Astrocyte (in vitro differentiated cells and primary cell): ENCODE measurements around the gene SCAMP3. TPM values are rescaled to one million over a fixed set of nuclear protein-coding genes. Genes with fewer than 3 reads are reported as not detected.

ENCODE experiments used
- DNase-seq: peaks from one replicate; pipeline ENCODE4 v3.0.0-alpha.2; 2010; ENCODE audit warnings: low read depth
- FAIRE-seq: peaks from 2 replicates; lab custom pipeline; 2011; peaks lifted over from hg19 to GRCh38; lab: Jason Lieb, UNC
- H2AFZ ChIP-seq: 2 replicates; pipeline ENCODE4 v1.6.0; 2012; ENCODE audit warnings: low read depth, low read length, inconsistent platforms
- H3K27ac ChIP-seq: 2 replicates; pipeline ENCODE4 v1.5.1; 2011; ENCODE audit warnings: low read depth, low read length, inconsistent platforms
- H3K27me3 ChIP-seq: 2 replicates; pipeline ENCODE4 v1.6.0; 2011; ENCODE audit warnings: low read length, inconsistent platforms; ENCODE audit not compliant: insufficient read depth
- H3K36me3 ChIP-seq: 2 replicates; pipeline ENCODE4 v1.5.1; 2011; ENCODE audit warnings: low read length, inconsistent platforms; ENCODE audit not compliant: insufficient read depth
- H3K4me1 ChIP-seq: 2 replicates; pipeline ENCODE4 v1.5.1; 2011; ENCODE audit warnings: low read length, inconsistent platforms; ENCODE audit not compliant: insufficient read depth
- H3K4me2 ChIP-seq: 2 replicates; pipeline ENCODE4 v1.6.0; 2012; ENCODE audit warnings: low read length, inconsistent platforms
- H3K4me3 ChIP-seq: 2 replicates; pipeline ENCODE4 v1.5.1; 2011; ENCODE audit warnings: low read depth, mild to moderate bottlenecking, low read length, inconsistent platforms; ENCODE audit not compliant: insufficient read depth
- H3K79me2 ChIP-seq: 2 replicates; pipeline ENCODE4 v1.6.0; 2012; ENCODE audit warnings: mild to moderate bottlenecking, low read length, inconsistent platforms; ENCODE audit not compliant: insufficient read depth
- H3K9ac ChIP-seq: 2 replicates; pipeline ENCODE4 v1.6.0; 2012; ENCODE audit warnings: mild to moderate bottlenecking, low read length, inconsistent platforms
- H3K9me3 ChIP-seq: 2 replicates; pipeline ENCODE4 v1.5.1; 2012; ENCODE audit warnings: low read depth, mild to moderate bottlenecking, low read length, inconsistent platforms; ENCODE audit not compliant: insufficient read depth
- H4K20me1 ChIP-seq: 2 replicates; pipeline ENCODE4 v1.6.0; 2012; ENCODE audit warnings: low read length, inconsistent platforms; ENCODE audit not compliant: insufficient read depth
- H3K27ac Mint-ChIP-seq: one replicate; pipeline ENCODE4 v1.8.0; 2021; ENCODE audit warnings: mild to moderate bottlenecking, mixed read lengths; ENCODE audit not compliant: unreplicated experiment
- H3K27me3 Mint-ChIP-seq: one replicate; pipeline ENCODE4 v1.8.0; 2021; ENCODE audit warnings: low read depth, mixed read lengths; ENCODE audit not compliant: unreplicated experiment
- H3K36me3 Mint-ChIP-seq: one replicate; pipeline ENCODE4 v1.8.0; 2021; ENCODE audit warnings: low read depth, mixed read lengths; ENCODE audit not compliant: unreplicated experiment
- H3K4me1 Mint-ChIP-seq: one replicate; pipeline ENCODE4 v1.8.0; 2021; ENCODE audit warnings: low read depth, mixed read lengths; ENCODE audit not compliant: unreplicated experiment
- H3K4me3 Mint-ChIP-seq: one replicate; pipeline ENCODE4 v1.8.0; 2021; ENCODE audit warnings: mild to moderate bottlenecking, moderate library complexity, mixed read lengths; ENCODE audit not compliant: unreplicated experiment
- H3K9me3 Mint-ChIP-seq: one replicate; pipeline ENCODE4 v1.8.0; 2021; ENCODE audit warnings: mild to moderate bottlenecking, mixed read lengths; ENCODE audit not compliant: unreplicated experiment
- EZH2 ChIP-seq: IDR thresholded peaks from 2 replicates; pipeline ENCODE4 v1.6.1; 2012; ENCODE audit warnings: mild to moderate bottlenecking, low read length, inconsistent platforms; ENCODE audit not compliant: insufficient read depth
- total RNA-seq: library from RNA; stranded (reverse); gene quantifications from 2 replicates; pipeline ENCODE4 v1.2.1, GENCODE V29; 2021
- TF ChIP-seq, protein P1 (sequence below): IDR thresholded peaks from 2 replicates; pipeline ENCODE4 v1.5.1; 2011; ENCODE audit warnings: low read depth, mild to moderate bottlenecking, inconsistent platforms, low read length, moderate library complexity; ENCODE audit not compliant: insufficient read depth

The SCAMP3 gene
- total RNA-seq, 1 donor from 2014 or later: 68.9 TPM

DNA sequence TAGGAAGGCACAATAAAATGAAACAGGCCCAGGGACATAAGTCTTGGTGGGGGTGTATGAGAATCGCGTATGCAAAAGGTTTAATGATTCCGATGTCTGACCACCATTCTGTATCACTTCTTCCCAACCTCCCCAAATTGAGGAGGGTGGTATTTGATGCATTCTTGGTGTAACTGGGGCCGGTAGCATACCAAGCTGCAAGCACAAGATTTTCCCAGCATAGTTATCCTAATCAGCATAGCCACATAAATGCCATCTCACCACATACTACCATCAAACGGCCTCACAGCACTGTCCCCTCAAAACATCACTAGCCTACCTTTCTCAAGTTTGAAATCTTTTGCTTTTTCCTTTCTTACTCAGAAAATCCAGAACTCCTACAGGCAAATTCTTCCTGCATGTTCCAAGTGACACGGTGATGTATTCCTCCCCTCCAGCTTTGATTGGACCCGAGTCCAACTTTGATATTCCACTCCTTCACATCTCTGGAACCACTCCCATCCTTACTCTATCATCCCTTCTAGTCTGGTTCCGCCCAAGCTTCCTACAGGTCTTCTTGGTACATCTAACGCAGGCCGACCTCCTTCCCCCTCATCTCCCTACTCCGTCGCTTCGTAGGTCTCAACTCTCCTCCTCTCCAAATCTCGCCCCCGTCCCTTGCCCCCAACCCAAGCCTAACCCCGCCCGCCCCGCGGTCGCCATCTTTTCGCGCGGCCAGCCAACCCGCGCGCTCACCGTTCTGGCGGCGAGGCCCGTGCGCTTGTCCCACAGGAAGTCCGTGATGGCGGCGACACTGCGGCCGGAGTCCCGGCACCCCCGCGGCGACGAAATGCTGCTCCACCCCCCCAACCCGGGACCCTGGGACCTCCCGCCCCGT lies 10.5 kb upstream of the SCAMP3 start:
- Histone ChIP-seq H3K36me3 (peaks cover 32% of the 10 kb centered on the region), H3K27me3 (no peaks in the 10 kb centered on the region), H3K4me3 (peak overlapping the region; percentile 81), H3K27ac (peak overlapping the region; percentile 82), H3K9ac (peak overlapping the region; percentile 83), H3K79me2 (peaks cover 47% of the 10 kb centered on the region), H3K4me1 (peaks cover 20% of the 10 kb centered on the region), H4K20me1 (peaks cover 41% of the 10 kb centered on the region), H3K9me3 (no peaks in the 10 kb centered on the region), H3K4me2 (peak overlapping the region; percentile 92), H2AFZ (peak overlapping the region; percentile 44)
- Mint-ChIP-seq H3K4me1 (peaks cover 13% of the 10 kb centered on the region), H3K27ac (peak overlapping the region; percentile 93), H3K9me3 (no peaks in the 10 kb centered on the region), H3K36me3 (peaks cover 13% of the 10 kb centered on the region), H3K27me3 (no peaks in the 10 kb centered on the region), H3K4me3 (peak overlapping the region; percentile 90)
- DNase-seq (peak; percentile 63), FAIRE-seq (no peak)
- no peak for TF ChIP-seq EZH2
- TF ChIP-seq, protein P1, sequence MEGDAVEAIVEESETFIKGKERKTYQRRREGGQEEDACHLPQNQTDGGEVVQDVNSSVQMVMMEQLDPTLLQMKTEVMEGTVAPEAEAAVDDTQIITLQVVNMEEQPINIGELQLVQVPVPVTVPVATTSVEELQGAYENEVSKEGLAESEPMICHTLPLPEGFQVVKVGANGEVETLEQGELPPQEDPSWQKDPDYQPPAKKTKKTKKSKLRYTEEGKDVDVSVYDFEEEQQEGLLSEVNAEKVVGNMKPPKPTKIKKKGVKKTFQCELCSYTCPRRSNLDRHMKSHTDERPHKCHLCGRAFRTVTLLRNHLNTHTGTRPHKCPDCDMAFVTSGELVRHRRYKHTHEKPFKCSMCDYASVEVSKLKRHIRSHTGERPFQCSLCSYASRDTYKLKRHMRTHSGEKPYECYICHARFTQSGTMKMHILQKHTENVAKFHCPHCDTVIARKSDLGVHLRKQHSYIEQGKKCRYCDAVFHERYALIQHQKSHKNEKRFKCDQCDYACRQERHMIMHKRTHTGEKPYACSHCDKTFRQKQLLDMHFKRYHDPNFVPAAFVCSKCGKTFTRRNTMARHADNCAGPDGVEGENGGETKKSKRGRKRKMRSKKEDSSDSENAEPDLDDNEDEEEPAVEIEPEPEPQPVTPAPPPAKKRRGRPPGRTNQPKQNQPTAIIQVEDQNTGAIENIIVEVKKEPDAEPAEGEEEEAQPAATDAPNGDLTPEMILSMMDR: no peak

DNA sequence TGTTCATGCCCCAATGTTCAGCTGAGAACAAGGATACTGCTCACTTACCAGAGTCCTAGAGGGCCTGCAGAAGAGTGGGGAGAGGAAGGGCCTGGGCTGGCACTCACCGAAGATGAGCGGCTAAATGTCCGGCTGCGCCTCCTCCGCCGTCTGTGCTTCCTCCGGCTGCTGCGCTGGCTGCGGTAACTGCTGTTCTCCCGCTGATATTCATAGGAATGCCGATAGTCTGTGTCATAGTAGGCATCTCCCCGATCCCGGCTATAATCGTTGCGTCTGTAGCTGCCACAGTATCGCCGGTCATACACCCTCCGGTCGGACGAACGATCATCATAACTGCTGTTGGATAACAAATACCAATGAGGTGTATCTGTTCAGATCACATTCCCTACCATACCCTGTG lies 7.2 kb upstream of the SCAMP3 start:
- Histone ChIP-seq H3K9me3 (no peaks in the 10 kb centered on the region), H3K4me1 (peaks cover 12% of the 10 kb centered on the region), H3K9ac (no peak overlapping the region), H3K79me2 (peaks cover 51% of the 10 kb centered on the region), H2AFZ (no peak overlapping the region), H4K20me1 (peaks cover 51% of the 10 kb centered on the region), H3K36me3 (peaks cover 60% of the 10 kb centered on the region), H3K27me3 (no peaks in the 10 kb centered on the region), H3K4me3 (no peak overlapping the region), H3K27ac (no peak overlapping the region), H3K4me2 (no peak overlapping the region)
- H3K27ac Mint-ChIP-seq: peak overlapping the region; percentile 47
- peaks cover 23% of the 10 kb centered on the region for H3K36me3 Mint-ChIP-seq
- H3K4me3 Mint-ChIP-seq: no peak overlapping the region
- no peak for TF ChIP-seq EZH2
- TF ChIP-seq, protein P1: no peak
- no peak for DNase-seq
- no peaks in the 10 kb centered on the region for H3K27me3 Mint-ChIP-seq
- H3K4me1 Mint-ChIP-seq: peaks cover 13% of the 10 kb centered on the region
- no peaks in the 10 kb centered on the region for H3K9me3 Mint-ChIP-seq
- FAIRE-seq: no peak

DNA sequence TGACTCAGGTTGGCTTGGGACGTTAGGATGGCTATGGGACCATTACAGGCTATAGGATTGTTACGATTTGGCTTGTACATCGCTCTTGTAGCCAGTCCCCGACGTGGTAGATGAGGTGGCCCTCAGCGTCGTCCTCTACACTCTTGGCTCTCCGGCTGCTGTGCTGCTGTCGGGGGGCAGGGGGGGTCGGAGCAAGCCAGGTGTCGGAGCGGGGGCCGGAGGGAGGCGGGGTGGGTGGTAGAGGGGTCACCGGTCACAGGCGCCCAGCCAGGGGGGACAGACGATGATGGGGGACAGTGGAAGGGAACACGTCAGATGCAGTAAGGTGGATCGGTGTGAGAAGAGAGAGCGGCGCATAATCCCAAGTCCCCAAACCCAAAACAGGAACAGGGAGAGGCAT lies 6.5 kb upstream of the SCAMP3 start:
- TF ChIP-seq, protein P1: no peak
- TF ChIP-seq EZH2: no peak
- H2AFZ ChIP-seq: no peak overlapping the region
- no peak overlapping the region for H3K9ac ChIP-seq
- Mint-ChIP-seq H3K27ac (no peak overlapping the region), H3K4me3 (peak overlapping the region; percentile 34), H3K4me1 (peaks cover 13% of the 10 kb centered on the region), H3K27me3 (no peaks in the 10 kb centered on the region), H3K36me3 (peaks cover 27% of the 10 kb centered on the region), H3K9me3 (no peaks in the 10 kb centered on the region)
- no peak overlapping the region for H3K4me2 ChIP-seq
- no peak overlapping the region for H3K4me3 ChIP-seq
- peaks cover 50% of the 10 kb centered on the region for H3K79me2 ChIP-seq
- H3K27ac ChIP-seq: no peak overlapping the region
- peaks cover 51% of the 10 kb centered on the region for H4K20me1 ChIP-seq
- FAIRE-seq: no peak
- peaks cover 67% of the 10 kb centered on the region for H3K36me3 ChIP-seq
- no peaks in the 10 kb centered on the region for H3K9me3 ChIP-seq
- no peak for DNase-seq
- peaks cover 9% of the 10 kb centered on the region for H3K4me1 ChIP-seq
- no peaks in the 10 kb centered on the region for H3K27me3 ChIP-seq
